ENCODE measurements around the gene INPP5J.
"Not testable (repeated sequence)": the region's sequence is repeated elsewhere in the genome, so short reads cannot be mapped to it uniquely, and the experiment has no call there.

Gene INPP5J

GRCh38 chr22:31087744-31088215 lies 35.0 kb upstream of the INPP5J start:
- DNase-seq = no peak

- no peak for DNase-seq
Observed at GRCh38 chr22:31088233-31088986, 34.4 kb upstream of the INPP5J start.

- no peak for DNase-seq
Observed at GRCh38 chr22:31089160-31090100, 33.3 kb upstream of the INPP5J start.

GRCh38 chr22:31090217-31091085 lies 32.3 kb upstream of the INPP5J start:
- no peak for DNase-seq

GRCh38 chr22:31091106-31091975 lies 31.4 kb upstream of the INPP5J start:
- DNase-seq = no peak

- DNase-seq = no peak
Observed at GRCh38 chr22:31092161-31092560, 30.6 kb upstream of the INPP5J start.

- no peak for DNase-seq
Observed at GRCh38 chr22:31093086-31093850, 29.5 kb upstream of the INPP5J start.

GRCh38 chr22:31094021-31094551 lies 28.7 kb upstream of the INPP5J start:
- DNase-seq = no peak

- no peak for DNase-seq
Observed at GRCh38 chr22:31094741-31095140, 28.0 kb upstream of the INPP5J start.

- DNase-seq = no peak
Observed at GRCh38 chr22:31095637-31096249, 27.0 kb upstream of the INPP5J start.

- DNase-seq = no peak
Observed at GRCh38 chr22:31096657-31097279, 26.0 kb upstream of the INPP5J start.

GRCh38 chr22:31097539-31097938 lies 25.2 kb upstream of the INPP5J start:
- DNase-seq = not testable (repeated sequence)

GRCh38 chr22:31097941-31098631 lies 24.7 kb upstream of the INPP5J start:
- no peak for DNase-seq

- DNase-seq = no peak
Observed at GRCh38 chr22:31098632-31099110, 24.1 kb upstream of the INPP5J start.

- DNase-seq = no peak
Observed at GRCh38 chr22:31099386-31099785, 23.4 kb upstream of the INPP5J start.

- DNase-seq = no peak
Observed at GRCh38 chr22:31099841-31100761, 22.7 kb upstream of the INPP5J start.

GRCh38 chr22:31100762-31101525 lies 21.8 kb upstream of the INPP5J start:
- DNase-seq = no peak

Measured in NCI-H774 (cell line).